GM12872 (cell line): ENCODE measurements around the gene GNB2.

Experiments used
- TF ChIP-seq, protein P1 (sequence below): IDR thresholded peaks from 3 replicates; pipeline ENCODE4 v1.5.1; 2011; ENCODE audit warnings: low read depth, mild to moderate bottlenecking, low read length, moderate library complexity; ENCODE audit not compliant: insufficient read depth

GNB2 gene

DNA sequence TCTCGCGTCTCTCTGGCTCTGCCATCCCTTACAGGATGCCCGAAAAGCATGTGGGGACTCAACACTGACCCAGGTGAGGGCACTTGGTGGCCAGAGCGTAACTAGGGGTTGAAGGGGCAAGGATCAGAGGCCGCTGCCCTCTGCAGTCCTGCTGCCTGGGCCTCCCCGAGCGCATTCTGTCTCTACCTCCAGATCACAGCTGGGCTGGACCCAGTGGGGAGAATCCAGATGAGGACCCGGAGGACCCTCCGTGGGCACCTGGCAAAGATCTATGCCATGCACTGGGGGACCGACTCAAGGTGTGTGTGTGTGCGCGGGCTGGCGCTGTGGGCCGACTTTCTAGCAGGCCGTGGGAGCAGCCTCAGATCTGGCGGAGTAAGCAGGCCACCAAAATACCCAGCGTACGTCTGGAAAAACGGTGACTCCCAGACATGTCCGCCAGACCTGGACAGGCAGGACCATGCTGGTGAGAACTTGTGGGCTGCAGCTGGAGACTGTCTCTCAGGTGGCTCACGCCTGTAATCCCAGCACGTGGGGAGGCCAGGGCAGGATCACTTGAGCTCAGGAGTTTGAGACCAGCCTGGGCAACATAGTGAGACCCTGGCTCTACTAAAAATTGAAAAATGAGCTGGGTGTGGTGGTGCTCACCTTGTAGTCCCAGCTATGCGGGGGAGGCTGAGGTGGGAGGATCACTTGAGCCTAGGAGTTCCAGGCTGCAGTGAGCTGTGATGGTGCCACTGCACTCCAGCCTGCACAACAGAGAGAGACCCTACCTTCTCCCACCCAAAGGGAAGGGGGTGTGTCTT lies 3.2 kb downstream of the GNB2 start:
- TF ChIP-seq, protein P1, sequence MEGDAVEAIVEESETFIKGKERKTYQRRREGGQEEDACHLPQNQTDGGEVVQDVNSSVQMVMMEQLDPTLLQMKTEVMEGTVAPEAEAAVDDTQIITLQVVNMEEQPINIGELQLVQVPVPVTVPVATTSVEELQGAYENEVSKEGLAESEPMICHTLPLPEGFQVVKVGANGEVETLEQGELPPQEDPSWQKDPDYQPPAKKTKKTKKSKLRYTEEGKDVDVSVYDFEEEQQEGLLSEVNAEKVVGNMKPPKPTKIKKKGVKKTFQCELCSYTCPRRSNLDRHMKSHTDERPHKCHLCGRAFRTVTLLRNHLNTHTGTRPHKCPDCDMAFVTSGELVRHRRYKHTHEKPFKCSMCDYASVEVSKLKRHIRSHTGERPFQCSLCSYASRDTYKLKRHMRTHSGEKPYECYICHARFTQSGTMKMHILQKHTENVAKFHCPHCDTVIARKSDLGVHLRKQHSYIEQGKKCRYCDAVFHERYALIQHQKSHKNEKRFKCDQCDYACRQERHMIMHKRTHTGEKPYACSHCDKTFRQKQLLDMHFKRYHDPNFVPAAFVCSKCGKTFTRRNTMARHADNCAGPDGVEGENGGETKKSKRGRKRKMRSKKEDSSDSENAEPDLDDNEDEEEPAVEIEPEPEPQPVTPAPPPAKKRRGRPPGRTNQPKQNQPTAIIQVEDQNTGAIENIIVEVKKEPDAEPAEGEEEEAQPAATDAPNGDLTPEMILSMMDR = no peak

GRCh38 chr7:100677308-100678267 lies 4.0 kb downstream of the GNB2 start:
- TF ChIP-seq, protein P1 = no peak

GRCh38 chr7:100678291-100678984 lies 4.9 kb downstream of the GNB2 start:
- TF ChIP-seq, protein P1 = no peak

GRCh38 chr7:100679129-100679926 lies 5.8 kb downstream of the GNB2 start:
- TF ChIP-seq, protein P1 = no peak

- TF ChIP-seq, protein P1 = no peak
Measured at GRCh38 chr7:100679927-100680575, 6.5 kb downstream of the GNB2 start.

DNA sequence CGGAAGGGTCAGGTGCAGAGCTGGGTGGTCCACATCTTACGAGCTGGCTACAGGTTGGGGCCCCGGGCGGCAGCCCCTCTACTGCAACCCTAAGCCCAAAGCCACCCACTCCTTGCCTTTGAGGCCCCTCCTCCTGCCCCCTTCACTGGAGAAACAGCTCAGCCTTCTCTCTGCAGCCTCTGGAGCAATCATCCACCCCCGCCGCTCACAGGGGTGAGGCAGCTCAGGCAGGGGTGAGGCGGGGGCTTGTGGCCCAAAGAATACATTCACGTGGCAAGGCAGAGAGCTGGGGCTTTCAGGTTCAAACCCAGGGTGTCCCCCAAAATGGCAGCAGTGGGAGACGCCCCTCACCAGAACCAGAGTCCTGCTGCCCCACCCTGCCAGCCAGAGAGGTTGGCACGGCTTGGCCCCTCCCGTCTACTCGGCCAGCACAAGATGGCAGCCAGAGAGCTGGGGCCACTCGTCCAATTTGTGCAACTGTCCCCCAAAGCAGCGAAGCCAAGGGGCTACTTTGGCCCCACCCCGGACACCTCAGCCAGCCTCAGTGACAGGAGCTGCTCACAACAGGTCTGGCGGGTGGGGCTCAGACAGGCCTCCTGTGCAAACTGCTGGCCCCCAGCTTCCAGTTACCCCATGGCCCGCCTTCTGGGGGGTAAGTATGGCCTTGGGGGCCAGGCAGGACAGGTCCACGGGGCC lies 7.2 kb downstream of the GNB2 start:
- TF ChIP-seq, protein P1 = no peak
